Calu3 (cell line): ENCODE results near the gene COL4A2. TPM values are rescaled to one million over a fixed set of nuclear protein-coding genes. Genes with fewer than 3 reads are reported as not detected.

Experiments used
- BruUV-seq: library from RNA; stranded (reverse); fragments of 400-500 nt; replicated peaks from 2 replicates; lab custom pipeline; 2021; lab: Mats Ljungman, UMichigan
- CTCF ChIA-PET: fragments of 300-600 bp; sonication (Branson Sonifier 250); formaldehyde crosslinking; loops from one replicate; lab custom pipeline; 2022; ENCODE audit warnings: antibody characterized with exemption; lab: Charles Lee
- DNase-seq: peaks from one replicate; pipeline ENCODE4 v3.0.0; 2022
- H3K27ac Mint-ChIP-seq: one replicate; pipeline ENCODE4 v1.8.0; 2022; ENCODE audit warnings: mixed read lengths; ENCODE audit not compliant: unreplicated experiment
- H3K27me3 Mint-ChIP-seq: one replicate; pipeline ENCODE4 v1.8.0; 2022; ENCODE audit warnings: mixed read lengths; ENCODE audit not compliant: unreplicated experiment
- H3K36me3 Mint-ChIP-seq: one replicate; pipeline ENCODE4 v1.8.0; 2022; ENCODE audit warnings: mild to moderate bottlenecking, moderate library complexity, mixed read lengths; ENCODE audit not compliant: insufficient read depth, unreplicated experiment
- H3K4me1 Mint-ChIP-seq: one replicate; pipeline ENCODE4 v1.8.0; 2022; ENCODE audit warnings: mild to moderate bottlenecking, low read depth, mixed read lengths; ENCODE audit not compliant: unreplicated experiment
- H3K4me3 Mint-ChIP-seq: one replicate; pipeline ENCODE4 v1.8.0; 2022; ENCODE audit warnings: mild to moderate bottlenecking, low read depth, moderate library complexity, mixed read lengths; ENCODE audit not compliant: unreplicated experiment
- H3K9me3 Mint-ChIP-seq: one replicate; pipeline ENCODE4 v1.8.0; 2022; ENCODE audit warnings: low read depth, mixed read lengths; ENCODE audit not compliant: unreplicated experiment
- intact Hi-C: fragments of 100-400 bp; cut with micrococcal nuclease; formaldehyde crosslinking; loops from one replicate; pipeline ENCODE4 v1.10.0; 2022; ENCODE audit not compliant: unreplicated experiment
- total RNA-seq: library from RNA; stranded (reverse); gene quantifications from 2 replicates; pipeline ENCODE4 v1.2.3, GENCODE V29; 2022
- TF ChIP-seq, protein P1 (sequence below): fragments of 200-600 bp; IDR thresholded peaks from one replicate; pipeline ENCODE4 v1.8.0; 2022; ENCODE audit warnings: antibody characterized with exemption; ENCODE audit not compliant: unreplicated experiment

The COL4A2 gene
- total RNA-seq, 1 experiment from 2014 or later, result 0.42 TPM

DNA sequence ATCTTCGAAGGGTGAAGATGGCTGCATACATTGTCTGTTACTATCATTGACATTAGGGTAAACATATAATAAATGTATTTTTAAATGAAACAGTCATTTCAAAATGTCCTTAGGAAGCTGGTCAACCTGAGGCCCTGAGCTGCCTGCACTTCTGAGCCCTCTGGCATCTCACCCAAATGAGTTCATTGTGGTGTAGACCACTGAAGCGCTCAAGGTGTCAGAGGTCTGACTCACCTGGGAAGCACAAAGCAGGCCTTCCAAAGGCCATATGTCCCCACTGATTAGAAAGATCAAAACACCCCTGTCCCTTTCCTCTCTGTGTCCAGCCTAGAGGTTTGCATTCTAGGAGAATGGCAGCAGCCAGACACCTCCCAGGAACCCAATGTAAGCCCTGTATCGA is 59.6 kb downstream of the COL4A2 start:
- BruUV-seq, result no TSS peak
- Mint-ChIP-seq H3K4me3 (no peak overlapping the region), H3K27ac (no peak overlapping the region), H3K4me1 (no peaks in the 10 kb centered on the region), H3K36me3 (no peaks in the 10 kb centered on the region), H3K27me3 (no peaks in the 10 kb centered on the region), H3K9me3 (no peaks in the 10 kb centered on the region)
- CTCF ChIA-PET, result no interaction called here
- intact Hi-C loops, result no loop called here
- no peak for DNase-seq
- TF ChIP-seq, protein P1, sequence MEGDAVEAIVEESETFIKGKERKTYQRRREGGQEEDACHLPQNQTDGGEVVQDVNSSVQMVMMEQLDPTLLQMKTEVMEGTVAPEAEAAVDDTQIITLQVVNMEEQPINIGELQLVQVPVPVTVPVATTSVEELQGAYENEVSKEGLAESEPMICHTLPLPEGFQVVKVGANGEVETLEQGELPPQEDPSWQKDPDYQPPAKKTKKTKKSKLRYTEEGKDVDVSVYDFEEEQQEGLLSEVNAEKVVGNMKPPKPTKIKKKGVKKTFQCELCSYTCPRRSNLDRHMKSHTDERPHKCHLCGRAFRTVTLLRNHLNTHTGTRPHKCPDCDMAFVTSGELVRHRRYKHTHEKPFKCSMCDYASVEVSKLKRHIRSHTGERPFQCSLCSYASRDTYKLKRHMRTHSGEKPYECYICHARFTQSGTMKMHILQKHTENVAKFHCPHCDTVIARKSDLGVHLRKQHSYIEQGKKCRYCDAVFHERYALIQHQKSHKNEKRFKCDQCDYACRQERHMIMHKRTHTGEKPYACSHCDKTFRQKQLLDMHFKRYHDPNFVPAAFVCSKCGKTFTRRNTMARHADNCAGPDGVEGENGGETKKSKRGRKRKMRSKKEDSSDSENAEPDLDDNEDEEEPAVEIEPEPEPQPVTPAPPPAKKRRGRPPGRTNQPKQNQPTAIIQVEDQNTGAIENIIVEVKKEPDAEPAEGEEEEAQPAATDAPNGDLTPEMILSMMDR, result no peak

DNA sequence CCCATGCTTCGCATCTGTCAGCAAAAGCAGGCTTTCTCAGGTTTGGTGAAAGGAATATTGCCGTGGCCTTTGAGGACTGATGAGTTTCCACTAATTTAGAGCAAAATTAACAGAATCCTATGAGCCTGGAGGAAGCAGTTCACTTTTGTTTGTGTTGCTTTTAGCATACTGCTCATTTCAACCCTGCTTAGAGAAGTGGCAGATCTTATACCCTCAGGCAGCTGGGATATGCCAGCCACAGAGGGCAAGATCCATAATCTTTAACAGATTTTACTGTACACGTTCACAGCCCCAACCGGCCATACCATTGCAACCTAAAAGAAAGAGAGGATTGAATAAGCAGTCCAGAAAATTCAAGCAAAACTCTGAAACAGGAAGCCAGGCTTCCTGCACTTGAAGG is 60.5 kb downstream of the COL4A2 start:
- CTCF ChIA-PET, result no interaction called here
- Mint-ChIP-seq H3K4me1 (no peaks in the 10 kb centered on the region), H3K36me3 (no peaks in the 10 kb centered on the region), H3K27me3 (no peaks in the 10 kb centered on the region), H3K27ac (no peak overlapping the region), H3K4me3 (no peak overlapping the region), H3K9me3 (no peaks in the 10 kb centered on the region)
- TF ChIP-seq, protein P1, result no peak
- intact Hi-C loops, result no loop called here
- no TSS peak for BruUV-seq
- DNase-seq, result no peak

DNA sequence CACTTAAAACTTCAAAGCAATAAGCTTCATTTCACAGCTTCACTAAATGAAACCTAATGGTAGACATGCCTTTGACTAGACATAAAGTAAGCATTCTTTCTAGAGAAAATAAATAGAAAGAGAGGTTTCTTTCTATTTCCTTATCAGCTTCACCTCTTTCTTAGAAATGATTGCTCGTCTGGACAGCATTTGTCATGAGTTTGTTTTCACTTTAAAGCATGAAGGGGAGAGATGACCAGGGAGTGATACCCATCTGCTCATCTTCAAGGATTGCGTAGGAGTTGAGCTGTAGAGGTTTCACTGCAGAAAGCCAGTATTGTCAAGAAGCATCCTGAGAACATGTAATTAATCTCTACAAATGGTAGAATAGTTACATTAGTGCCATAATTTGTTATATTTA is 61.3 kb downstream of the COL4A2 start:
- Mint-ChIP-seq H3K4me1 (no peaks in the 10 kb centered on the region), H3K4me3 (no peak overlapping the region), H3K36me3 (no peaks in the 10 kb centered on the region), H3K27ac (no peak overlapping the region), H3K9me3 (no peaks in the 10 kb centered on the region), H3K27me3 (no peaks in the 10 kb centered on the region)
- TF ChIP-seq, protein P1, result no peak
- intact Hi-C loops, result no loop called here
- no TSS peak for BruUV-seq
- CTCF ChIA-PET, result interaction anchor here (0.7 kb wide), 1 partner anchor 125 kb away, joined by 3 read pairs; no protein-coding TSS in a partner anchor
- no peak for DNase-seq

DNA sequence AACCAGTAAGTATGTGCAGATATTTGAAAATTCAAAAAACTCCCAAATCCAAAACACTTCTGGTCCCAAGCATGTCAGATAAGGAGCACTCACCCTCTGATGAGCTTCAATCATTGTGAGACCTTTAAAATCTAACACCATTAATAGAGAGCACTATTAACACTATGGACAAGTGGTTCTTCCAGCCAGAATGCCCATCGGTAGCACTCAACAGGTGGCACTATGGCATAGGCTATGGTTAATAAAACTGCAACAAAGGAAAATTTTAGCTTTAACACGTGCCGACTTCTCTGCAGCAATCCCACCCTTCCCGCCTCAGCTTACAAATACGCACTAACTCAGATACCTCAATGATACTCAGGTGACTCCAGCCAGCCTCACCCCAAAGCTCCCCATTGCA is 62.3 kb downstream of the COL4A2 start:
- intact Hi-C loops, result no loop called here
- no peak overlapping the region for H3K4me3 Mint-ChIP-seq
- H3K36me3 Mint-ChIP-seq, result no peaks in the 10 kb centered on the region
- H3K27ac Mint-ChIP-seq, result no peak overlapping the region
- H3K4me1 Mint-ChIP-seq, result no peaks in the 10 kb centered on the region
- BruUV-seq, result no TSS peak
- TF ChIP-seq, protein P1, result no peak
- no peak for DNase-seq
- no peaks in the 10 kb centered on the region for H3K27me3 Mint-ChIP-seq
- CTCF ChIA-PET, result no interaction called here
- H3K9me3 Mint-ChIP-seq, result no peaks in the 10 kb centered on the region
